GM19372 (cell line): ENCODE data around the gene TRIOBP.
"Not testable (repeated sequence)": the region's sequence is repeated elsewhere in the genome, so short reads cannot be mapped to it uniquely, and the experiment has no call there.

Source experiments
- ATAC-seq: cut with Tn5 transposase; IDR thresholded peaks from one replicate; pipeline ENCODE4 v1.9.1; 2021; ENCODE audit warnings: mild to moderate bottlenecking, low read depth, moderate library complexity; ENCODE audit not compliant: unreplicated experiment

TRIOBP gene

GRCh38 chr22:37686002-37686982, 10.6 kb upstream of the TRIOBP start, which contains the start of gene NOL12:
TSS of gene NOL12 (plus strand) at chr22:37686343. CDS start at chr22:37686393, 50 bp downstream.
- peak; percentile 79 for ATAC-seq

DNA sequence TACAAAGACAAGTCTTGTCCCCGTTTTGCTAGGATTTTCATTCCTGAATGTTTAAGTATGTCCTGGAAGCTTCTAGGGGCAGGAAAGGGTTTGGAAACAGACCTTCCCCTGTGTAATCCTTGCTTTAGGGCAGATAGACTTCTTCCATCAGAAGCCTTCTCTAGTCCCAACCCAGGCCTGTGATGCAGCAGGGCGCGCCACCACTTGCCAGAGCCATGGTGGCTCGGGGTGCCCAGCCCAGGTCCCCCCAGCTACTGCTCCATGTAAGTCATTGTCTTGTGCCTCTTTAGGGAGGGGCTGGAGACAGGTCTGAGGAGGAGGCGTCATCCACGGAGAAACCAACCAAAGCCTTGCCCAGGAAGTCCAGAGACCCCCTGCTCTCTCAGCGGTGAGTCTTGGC, 6.4 kb upstream of the TRIOBP start:
- no peak for ATAC-seq

GRCh38 chr22:37690901-37691504, 5.8 kb upstream of the TRIOBP start:
- ATAC-seq, result no peak

- ATAC-seq, result no peak
These were observed 4.1 kb upstream of the TRIOBP start for GRCh38 chr22:37692627-37693285.

- not testable (repeated sequence) for ATAC-seq
These were observed 2.7 kb upstream of the TRIOBP start for GRCh38 chr22:37694131-37694530.

DNA sequence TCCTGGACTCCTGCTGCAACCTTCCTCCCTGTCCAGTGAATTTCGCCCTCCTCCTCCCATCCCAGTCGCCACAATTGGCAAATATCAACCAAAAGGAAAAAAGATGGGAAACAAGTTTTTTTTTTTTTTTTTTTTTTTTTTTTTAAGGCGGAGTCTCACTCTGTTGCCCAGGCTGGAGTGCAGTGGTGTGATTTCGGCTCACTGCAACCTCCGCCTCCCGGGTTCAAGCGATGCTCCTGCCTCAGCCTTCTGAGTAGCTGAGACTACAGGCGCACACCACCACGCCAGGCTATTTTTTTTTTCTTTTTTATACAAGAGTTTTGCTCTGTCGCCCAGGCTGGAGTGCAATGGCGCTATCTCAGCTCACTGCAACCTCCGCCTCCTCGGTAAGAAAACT, 590 bp upstream of the TRIOBP start:
- ATAC-seq, result not testable (repeated sequence)

- ATAC-seq, result no peak
These were observed 639 bp downstream of the TRIOBP start for GRCh38 chr22:37697538-37697835.

DNA sequence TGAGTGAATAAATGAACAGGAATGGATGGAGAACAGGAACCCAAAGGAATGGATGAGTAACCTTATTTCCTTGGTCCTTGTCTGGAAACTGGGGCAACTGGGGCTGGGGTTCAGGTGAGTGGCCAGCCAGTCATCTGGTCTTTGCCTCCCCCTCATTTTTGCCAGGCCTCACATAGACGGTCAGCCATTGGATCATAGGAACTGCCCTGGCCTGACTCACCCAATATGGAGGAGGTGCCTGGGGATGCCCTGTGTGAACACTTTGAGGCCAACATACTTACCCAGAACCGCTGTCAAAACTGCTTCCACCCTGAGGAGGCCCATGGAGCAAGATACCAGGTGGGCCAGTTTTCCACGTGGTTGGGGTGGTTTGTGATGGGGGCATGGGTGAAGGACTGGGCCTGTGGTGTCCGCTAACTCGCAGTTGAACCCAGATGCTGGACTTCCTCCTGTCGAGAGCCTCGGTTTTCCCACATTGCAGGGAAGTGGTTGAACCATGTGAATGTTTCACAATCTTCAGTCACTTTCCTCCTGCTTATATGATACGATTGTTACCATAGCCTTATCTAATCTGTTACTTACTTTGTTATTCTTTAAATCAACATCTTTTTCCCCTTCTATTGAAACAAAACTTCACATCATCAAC, 4.4 kb downstream of the TRIOBP start:
- no peak for ATAC-seq

GRCh38 chr22:37703906-37704305, 7.1 kb downstream of the TRIOBP start:
- ATAC-seq, result no peak

GRCh38 chr22:37704645-37705044, 7.8 kb downstream of the TRIOBP start:
- ATAC-seq, result no peak

- no peak for ATAC-seq
These were observed 8.4 kb downstream of the TRIOBP start for GRCh38 chr22:37705205-37705604.

- no peak for ATAC-seq
These were observed 12.0 kb downstream of the TRIOBP start for GRCh38 chr22:37708580-37709444.

DNA sequence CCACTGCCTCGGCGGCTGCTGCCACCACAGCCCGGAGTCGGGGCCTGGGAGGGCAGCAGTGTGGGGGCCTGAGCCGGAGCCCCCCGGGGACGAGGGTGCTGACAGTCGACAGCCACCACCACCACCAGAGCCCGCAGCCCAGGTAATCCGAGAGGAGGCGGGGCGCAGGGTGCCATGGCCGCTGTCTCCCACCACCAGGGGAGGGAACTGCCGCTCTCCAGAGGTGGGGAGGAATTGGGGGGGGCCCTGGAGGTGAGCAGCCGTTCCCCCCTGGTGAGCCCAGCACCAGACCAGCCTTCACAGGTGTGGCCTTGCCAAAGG, 12.6 kb downstream of the TRIOBP start:
- ATAC-seq, result no peak

GRCh38 chr22:37710675-37711074, 13.8 kb downstream of the TRIOBP start:
- no peak for ATAC-seq

GRCh38 chr22:37711490-37711889, 14.6 kb downstream of the TRIOBP start:
- ATAC-seq, result no peak

- ATAC-seq, result no peak
These were observed 16.9 kb downstream of the TRIOBP start for GRCh38 chr22:37713761-37714160.

- ATAC-seq, result no peak
These were observed 17.8 kb downstream of the TRIOBP start for GRCh38 chr22:37714634-37715033.

DNA sequence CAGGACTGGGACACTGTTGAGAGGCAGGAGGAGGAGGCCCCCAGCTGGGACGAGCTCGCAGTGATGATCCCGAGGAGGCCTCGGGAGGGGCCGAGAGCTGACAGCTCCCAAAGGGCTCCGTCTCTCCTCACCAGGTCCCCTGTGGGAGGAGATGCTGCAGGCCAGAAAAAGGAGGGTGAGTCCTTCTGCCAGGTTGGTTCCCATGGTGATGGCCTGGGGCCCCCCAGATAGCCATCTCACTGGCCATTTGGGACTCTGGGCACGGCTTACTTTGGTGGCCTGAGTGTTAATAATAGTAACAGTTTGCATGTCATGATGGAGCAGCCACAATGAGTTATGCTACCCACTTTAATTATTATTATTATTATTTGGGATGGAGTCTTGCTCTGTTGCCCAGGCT, 18.9 kb downstream of the TRIOBP start:
- no peak for ATAC-seq

DNA sequence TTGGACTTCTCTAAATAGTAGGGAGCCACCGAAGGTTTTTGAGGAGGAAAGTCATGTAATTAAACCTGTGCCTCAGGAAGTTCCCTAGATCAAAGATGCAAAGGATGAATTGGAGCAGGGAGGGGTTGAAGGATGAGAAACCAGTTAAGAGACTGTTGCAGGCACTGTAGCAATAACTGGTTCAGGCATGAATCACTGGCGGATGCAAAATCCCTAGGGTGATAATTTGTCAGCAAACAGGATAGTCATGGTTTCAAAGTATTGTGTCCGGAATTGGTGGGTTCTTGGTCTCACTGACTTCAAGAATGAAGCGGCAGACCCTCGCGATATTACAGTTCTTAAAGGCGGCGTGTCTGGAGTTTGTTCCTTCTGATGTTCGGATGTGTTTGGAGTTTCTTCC, 19.9 kb downstream of the TRIOBP start:
- no peak for ATAC-seq

DNA sequence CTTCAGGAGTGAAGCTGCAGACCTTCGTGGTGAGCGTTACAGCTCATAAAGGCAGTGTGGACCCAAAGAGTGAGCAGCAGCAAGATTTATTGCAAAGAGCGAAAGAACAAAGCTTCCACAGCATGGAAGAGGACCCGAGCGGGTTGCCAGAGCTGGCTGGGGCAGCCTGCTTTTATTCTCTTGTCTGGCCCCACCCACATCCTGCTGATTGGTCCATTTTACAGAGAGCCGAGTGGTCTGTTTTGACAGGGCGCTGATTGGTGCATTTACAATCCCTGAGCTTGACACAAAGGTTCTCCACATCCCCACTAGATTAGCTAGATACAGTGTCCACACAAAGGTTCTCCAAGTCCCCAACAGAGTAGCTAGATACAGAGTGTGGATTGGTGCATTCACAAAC, 20.4 kb downstream of the TRIOBP start:
- not testable (repeated sequence) for ATAC-seq
